PC-3 (cell line): ENCODE measurements around the gene PRPF6. TPM values are rescaled to one million over a fixed set of nuclear protein-coding genes. Genes with fewer than 3 reads are reported as not detected.
"Not testable (repeated sequence)": the region's sequence is repeated elsewhere in the genome, so short reads cannot be mapped to it uniquely, and the experiment has no call there.

ENCODE experiments used
- ATAC-seq: fragments of 200-7000 bp; cut with Tn5 transposase; 2 replicates; pipeline ENCODE4 v1.9.1; 2020; ENCODE audit warnings: mild to moderate bottlenecking, moderate library complexity
- BruUV-seq: library from RNA; stranded (reverse); fragments of 400-500 nt; replicated peaks from 2 replicates; lab custom pipeline; 2021; lab: Mats Ljungman, UMichigan
- CTCF ChIA-PET: fragments of 300-600 bp; sonication (Branson Sonifier 250); formaldehyde crosslinking; loops from one replicate; lab custom pipeline; 2022; ENCODE audit warnings: antibody characterized with exemption; lab: Charles Lee
- POLR2A ChIA-PET: fragments of 300-600 bp; sonication (Branson Sonifier 250); formaldehyde crosslinking; loops from one replicate; lab custom pipeline; 2022; ENCODE audit warnings: antibody characterized with exemption; ENCODE audit not compliant: unreplicated experiment; lab: Charles Lee
- DNase-seq: peaks from one replicate; pipeline ENCODE4 v3.0.0-alpha.2; 2015
- H2AFZ ChIP-seq: fragments of 300-600 bp; sonication (generic); 2 replicates; pipeline ENCODE4 v1.6.0; 2016; ENCODE audit warnings: antibody characterized with exemption, low read length
- H3F3A ChIP-seq: fragments of 300-600 bp; sonication (generic); one replicate; pipeline ENCODE4 v1.6.0; 2017; ENCODE audit warnings: antibody characterized with exemption, low read length, control low read depth, mild to moderate bottlenecking; ENCODE audit not compliant: unreplicated experiment
- H3K27ac ChIP-seq: fragments of 300-600 bp; sonication (generic); 2 replicates; pipeline ENCODE4 v1.5.1; 2016; ENCODE audit warnings: mild to moderate bottlenecking, low read length
- H3K27me3 ChIP-seq: fragments of 300-600 bp; sonication (generic); 2 replicates; pipeline ENCODE4 v1.6.1; 2016; ENCODE audit warnings: low read length, mixed read lengths
- H3K36me3 ChIP-seq: fragments of 300-600 bp; sonication (generic); 2 replicates; pipeline ENCODE4 v1.6.1; 2016; ENCODE audit warnings: low read depth, mixed run types, low read length, mixed read lengths
- H3K4me1 ChIP-seq: fragments of 300-600 bp; sonication (generic); 2 replicates; pipeline ENCODE4 v1.5.1; 2016; ENCODE audit warnings: low read length; ENCODE audit not compliant: insufficient read depth
- H3K4me2 ChIP-seq: fragments of 300-600 bp; sonication (generic); 2 replicates; pipeline ENCODE4 v1.6.0; 2016; ENCODE audit warnings: low read length
- H3K4me3 ChIP-seq: fragments of 300-600 bp; sonication (generic); 2 replicates; pipeline ENCODE4 v1.5.1; 2016; ENCODE audit warnings: mild to moderate bottlenecking, low read length, mixed read lengths
- H3K79me2 ChIP-seq: fragments of 300-600 bp; sonication (generic); 2 replicates; pipeline ENCODE4 v1.6.1; 2017; ENCODE audit warnings: low read length, mixed read lengths
- H3K9ac ChIP-seq: fragments of 300-600 bp; sonication (generic); 2 replicates; pipeline ENCODE4 v1.6.0; 2016; ENCODE audit warnings: mild to moderate bottlenecking, low read length
- H3K9me2 ChIP-seq: fragments of 300-600 bp; sonication (generic); replicated peaks from 2 replicates; pipeline ENCODE4 v1.6.1; 2016; ENCODE audit warnings: mixed run types, low read length, mixed read lengths
- H3K9me3 ChIP-seq: fragments of 300-600 bp; sonication (generic); 2 replicates; pipeline ENCODE4 v1.6.1; 2016; ENCODE audit warnings: low read length, mixed read lengths
- H4K20me1 ChIP-seq: fragments of 300-600 bp; sonication (generic); 2 replicates; pipeline ENCODE4 v1.6.1; 2016; ENCODE audit warnings: low read length, mixed read lengths
- EZH2 ChIP-seq: fragments of 300-600 bp; sonication (generic); IDR thresholded peaks from one replicate; pipeline ENCODE4 v1.6.1; 2017; ENCODE audit warnings: antibody characterized with exemption, mild to moderate bottlenecking, low read length; ENCODE audit not compliant: unreplicated experiment
- EZH2phosphoT487 ChIP-seq: fragments of 300-600 bp; sonication (generic); IDR thresholded peaks from 2 replicates; pipeline ENCODE4 v1.6.1; 2018; ENCODE audit warnings: mild to moderate bottlenecking, antibody characterized with exemption, low read length, borderline replicate concordance
- intact Hi-C: fragments of 100-400 bp; cut with micrococcal nuclease; formaldehyde crosslinking; loops from 2 replicates; pipeline ENCODE4 v1.9.0; 2023
- total RNA-seq: library from RNA; depleted of rRNA; stranded (reverse); fragments of >200 nt; gene quantifications from 2 replicates; pipeline ENCODE4 v1.2.3, GENCODE V29; 2014
- TF ChIP-seq, protein P1 (sequence below): fragments of 300-600 bp; sonication (generic); conservative IDR thresholded peaks from 2 replicates; pipeline ENCODE4 v1.5.1; 2017; ENCODE audit warnings: antibody characterized with exemption, low read depth, mild to moderate bottlenecking, low read length

The PRPF6 gene
- total RNA-seq, 1 experiment from 2014 or later, result 67.1 TPM

DNA sequence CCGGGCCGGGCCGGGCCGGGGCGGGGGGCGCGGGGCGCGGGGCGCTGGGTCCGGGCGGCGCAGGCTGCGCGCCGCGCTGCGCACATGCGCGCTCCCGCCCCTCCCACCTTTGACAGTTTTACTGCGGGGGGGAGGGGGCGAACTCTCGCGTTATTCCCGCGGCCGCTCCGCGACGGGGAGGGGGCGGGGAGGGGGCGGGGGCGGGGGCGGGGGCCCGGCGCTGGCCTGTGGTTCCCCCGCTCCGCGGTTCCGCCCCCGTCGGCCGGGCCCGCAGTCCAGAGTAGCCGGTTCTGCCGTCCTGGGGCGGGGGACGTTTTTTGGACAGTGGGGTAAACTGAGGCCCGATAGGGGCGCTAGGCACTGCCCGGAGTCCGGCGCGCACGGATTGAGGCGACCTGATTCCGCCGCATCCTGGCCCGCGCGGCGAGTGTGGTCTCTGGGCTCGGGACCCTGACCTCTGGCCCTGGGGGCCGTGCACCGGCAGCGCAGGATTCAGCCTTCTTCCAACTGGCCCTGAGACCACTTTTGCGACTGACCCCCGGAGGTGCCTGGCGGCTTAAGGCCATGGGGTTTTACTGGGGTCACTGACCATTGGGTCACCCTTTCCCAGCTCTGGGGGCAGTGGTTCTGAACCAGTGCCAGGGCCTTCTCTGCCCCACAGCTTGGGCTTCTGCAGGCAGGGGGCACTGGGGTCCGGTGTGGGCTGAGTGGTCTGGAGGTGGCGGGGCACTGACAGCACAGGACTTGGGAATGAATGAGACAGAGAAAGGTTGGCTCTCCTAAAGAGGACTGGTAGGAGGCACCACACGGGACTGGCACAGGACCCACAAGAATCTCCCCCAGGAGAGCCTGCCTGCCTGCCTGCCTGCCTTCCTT is 10.9 kb upstream of the PRPF6 start, which contains the start of gene ZNF512B:
ZNF512B (minus strand) TSS at position 93 of the 876 bp plus-strand sequence. CDS start 1,980 bp downstream, outside the sequence.
- H3F3A ChIP-seq, result no peaks in the 10 kb centered on the region
- H3K4me1 ChIP-seq, result peaks cover 5% of the 10 kb centered on the region; the same call in 1 of the 2 replicates
- TSS peak; percentile 76 for BruUV-seq
- H3K79me2 ChIP-seq, result peaks cover 15% of the 10 kb centered on the region
- H3K9me3 ChIP-seq, result no peaks in the 10 kb centered on the region
- no peak for TF ChIP-seq EZH2phosphoT487
- TF ChIP-seq EZH2, result no peak
- TF ChIP-seq, protein P1, sequence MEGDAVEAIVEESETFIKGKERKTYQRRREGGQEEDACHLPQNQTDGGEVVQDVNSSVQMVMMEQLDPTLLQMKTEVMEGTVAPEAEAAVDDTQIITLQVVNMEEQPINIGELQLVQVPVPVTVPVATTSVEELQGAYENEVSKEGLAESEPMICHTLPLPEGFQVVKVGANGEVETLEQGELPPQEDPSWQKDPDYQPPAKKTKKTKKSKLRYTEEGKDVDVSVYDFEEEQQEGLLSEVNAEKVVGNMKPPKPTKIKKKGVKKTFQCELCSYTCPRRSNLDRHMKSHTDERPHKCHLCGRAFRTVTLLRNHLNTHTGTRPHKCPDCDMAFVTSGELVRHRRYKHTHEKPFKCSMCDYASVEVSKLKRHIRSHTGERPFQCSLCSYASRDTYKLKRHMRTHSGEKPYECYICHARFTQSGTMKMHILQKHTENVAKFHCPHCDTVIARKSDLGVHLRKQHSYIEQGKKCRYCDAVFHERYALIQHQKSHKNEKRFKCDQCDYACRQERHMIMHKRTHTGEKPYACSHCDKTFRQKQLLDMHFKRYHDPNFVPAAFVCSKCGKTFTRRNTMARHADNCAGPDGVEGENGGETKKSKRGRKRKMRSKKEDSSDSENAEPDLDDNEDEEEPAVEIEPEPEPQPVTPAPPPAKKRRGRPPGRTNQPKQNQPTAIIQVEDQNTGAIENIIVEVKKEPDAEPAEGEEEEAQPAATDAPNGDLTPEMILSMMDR, result no peak
- intact Hi-C loops, result loop anchor here (5.0 kb wide), 1 partner anchor 98 kb away; no protein-coding TSS in a partner anchor
- DNase-seq, result peak; percentile 67
- no peaks in the 10 kb centered on the region for H4K20me1 ChIP-seq
- ATAC-seq, result peak; percentile 48
- H3K36me3 ChIP-seq, result no peaks in the 10 kb centered on the region
- H3K27ac ChIP-seq, result no peak within 1 kb of the TSS
- no peaks in the 10 kb centered on the region for H3K9me2 ChIP-seq
- peak within 1 kb of the TSS; percentile 88 for H2AFZ ChIP-seq
- peak within 1 kb of the TSS; percentile 84 for H3K4me3 ChIP-seq
- ChIA-PET CTCF (no interaction called here), POLR2A (no interaction called here)
- H3K4me2 ChIP-seq, result peak within 1 kb of the TSS; percentile 99
- H3K27me3 ChIP-seq, result no peaks in the 10 kb centered on the region
- peak within 1 kb of the TSS; percentile 88 for H3K9ac ChIP-seq

DNA sequence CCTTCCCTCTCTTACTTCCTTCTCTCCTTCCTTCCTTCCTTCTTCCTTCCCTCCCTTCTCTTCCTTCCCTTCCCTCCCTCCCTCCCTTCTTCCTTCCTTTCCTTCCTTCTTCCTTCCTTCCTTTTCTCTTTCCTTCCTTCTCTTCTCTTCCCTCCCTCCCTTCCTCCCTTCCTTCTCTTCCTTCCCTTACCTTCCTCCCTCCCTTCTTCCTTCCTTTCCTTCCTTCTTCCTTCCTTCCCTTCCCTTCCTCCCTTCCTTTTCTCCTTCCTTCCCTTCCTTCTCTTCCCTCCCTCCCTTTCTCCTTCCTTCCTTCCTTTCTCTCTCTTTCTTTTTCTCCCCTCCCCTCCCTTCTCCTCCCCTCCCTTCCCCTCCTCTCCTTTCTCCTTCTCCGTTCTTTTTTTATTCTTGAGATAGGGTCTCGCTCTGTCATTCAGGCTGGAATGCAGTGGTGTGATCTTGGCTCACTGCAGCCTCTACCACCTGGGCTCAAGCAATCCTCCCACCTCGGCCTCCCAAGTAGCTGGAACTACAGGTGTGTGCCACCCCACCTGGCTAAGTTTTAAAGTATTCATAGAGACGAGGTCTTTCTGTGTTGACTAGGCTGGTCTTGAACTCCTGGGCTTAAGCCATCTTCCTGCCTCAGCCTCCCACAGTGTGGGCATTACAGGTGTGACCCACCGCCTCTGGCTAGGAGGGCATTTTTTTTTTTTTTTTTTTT is 10.1 kb upstream of the PRPF6 start:
- intact Hi-C loops, result loop anchor here (5.0 kb wide), 1 partner anchor 99 kb away; no protein-coding TSS in a partner anchor
- Histone ChIP-seq H3F3A (no peaks in the 10 kb centered on the region), H3K79me2 (peaks cover 15% of the 10 kb centered on the region), H3K9me3 (no peaks in the 10 kb centered on the region), H3K4me1 (peaks cover 5% of the 10 kb centered on the region; the same call in 1 of the 2 replicates), H2AFZ (no peak overlapping the region), H4K20me1 (no peaks in the 10 kb centered on the region), H3K27me3 (no peaks in the 10 kb centered on the region), H3K4me3 (no peak overlapping the region), H3K9ac (no peak overlapping the region), H3K4me2 (no peak overlapping the region), H3K27ac (no peak overlapping the region), H3K9me2 (no peaks in the 10 kb centered on the region), H3K36me3 (no peaks in the 10 kb centered on the region)
- no peak for DNase-seq
- ChIA-PET CTCF (no interaction called here), POLR2A (no interaction called here)
- no TSS peak for BruUV-seq
- TF ChIP-seq EZH2phosphoT487 (no peak), EZH2 (no peak)
- TF ChIP-seq, protein P1, result no peak
- ATAC-seq, result no peak

DNA sequence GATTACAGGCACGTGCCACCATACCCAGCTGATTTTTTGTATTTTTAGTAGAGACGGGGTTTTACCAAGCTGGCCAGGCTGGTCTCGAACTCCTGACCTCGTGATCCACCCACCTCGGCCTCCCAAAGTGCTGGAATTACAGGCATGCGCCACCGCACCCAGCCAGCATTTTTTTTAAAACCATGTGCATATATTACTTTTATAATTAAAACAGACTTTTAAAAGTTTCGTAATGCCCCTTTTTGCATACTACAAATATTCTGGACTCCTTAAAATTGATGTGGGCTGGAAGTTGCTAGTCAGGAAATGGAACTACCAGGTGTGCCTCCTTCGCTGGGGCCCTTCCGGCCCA is 9.0 kb upstream of the PRPF6 start:
- POLR2A ChIA-PET, ATAC-seq, H3K36me3 ChIP-seq, H3K9me2 ChIP-seq, H3K27me3 ChIP-seq, H3K4me2 ChIP-seq, DNase-seq, H3K9me3 ChIP-seq, H3F3A ChIP-seq, BruUV-seq, H3K27ac ChIP-seq, H3K4me3 ChIP-seq, H4K20me1 ChIP-seq, H2AFZ ChIP-seq, H3K9ac ChIP-seq, H3K4me1 ChIP-seq, CTCF ChIA-PET: not testable (repeated sequence)
- intact Hi-C loops, result loop anchor here (5.0 kb wide), 1 partner anchor 100 kb away; no protein-coding TSS in a partner anchor
- peaks cover 15% of the 10 kb centered on the region for H3K79me2 ChIP-seq
